Caco-2 (cell line): ENCODE measurements around the gene RTL10. TPM values are rescaled to one million over a fixed set of nuclear protein-coding genes. Genes with fewer than 3 reads are reported as not detected.

Experiments
- BruUV-seq: library from RNA; stranded (reverse); fragments of 400-500 nt; replicated peaks from 2 replicates; lab custom pipeline; 2021; lab: Mats Ljungman, UMichigan
- CTCF ChIA-PET: fragments of 300-600 bp; sonication (Branson Sonifier 250); formaldehyde crosslinking; loops from one replicate; lab custom pipeline; 2022; ENCODE audit warnings: antibody characterized with exemption; lab: Charles Lee
- POLR2A ChIA-PET: fragments of 300-600 bp; sonication (Branson Sonifier 250); formaldehyde crosslinking; loops from one replicate; lab custom pipeline; 2022; ENCODE audit warnings: antibody characterized with exemption; lab: Charles Lee
- DNase-seq, 2 experiments: peaks; one replicate each; pipeline versions ENCODE4 v3.0.0 to v3.0.0-alpha.2; 2020 to 2022
- H3K27me3 ChIP-seq: replicated peaks from 2 replicates; pipeline ENCODE4 v1.6.0; 2011; ENCODE audit warnings: low read length; ENCODE audit not compliant: control insufficient read depth, insufficient read depth
- H3K36me3 ChIP-seq: 2 replicates; pipeline ENCODE4 v1.5.1; 2011; ENCODE audit warnings: low read length; ENCODE audit not compliant: control insufficient read depth, insufficient read depth
- H3K4me1 ChIP-seq: fragments of 250-450 bp; sonication (Bioruptor Pico); 2 replicates; pipeline ENCODE4 v1.5.1; 2020; ENCODE audit warnings: mild to moderate bottlenecking
- H3K4me3 ChIP-seq: 2 replicates; pipeline ENCODE4 v1.5.1; 2011; ENCODE audit warnings: low read depth, mild to moderate bottlenecking, control low read depth, low read length
- H3K9me3 ChIP-seq: fragments of 250-450 bp; sonication (Bioruptor Pico); 2 replicates; pipeline ENCODE4 v1.5.1; 2020; ENCODE audit warnings: mild to moderate bottlenecking, moderate library complexity
- H3K27ac Mint-ChIP-seq: one replicate; pipeline ENCODE4 v1.8.0; 2022; ENCODE audit warnings: mixed read lengths; ENCODE audit not compliant: unreplicated experiment
- H3K27me3 Mint-ChIP-seq: one replicate; pipeline ENCODE4 v1.8.0; 2022; ENCODE audit warnings: mixed read lengths; ENCODE audit not compliant: insufficient read depth, unreplicated experiment
- H3K36me3 Mint-ChIP-seq: one replicate; pipeline ENCODE4 v1.8.0; 2022; ENCODE audit warnings: mild to moderate bottlenecking, mixed read lengths; ENCODE audit not compliant: insufficient read depth, unreplicated experiment
- H3K4me1 Mint-ChIP-seq: one replicate; pipeline ENCODE4 v1.8.0; 2022; ENCODE audit warnings: low read depth, mixed read lengths; ENCODE audit not compliant: unreplicated experiment
- H3K4me3 Mint-ChIP-seq: one replicate; pipeline ENCODE4 v1.8.0; 2022; ENCODE audit warnings: mild to moderate bottlenecking, moderate library complexity, mixed read lengths; ENCODE audit not compliant: unreplicated experiment
- H3K9me3 Mint-ChIP-seq: one replicate; pipeline ENCODE4 v1.8.0; 2022; ENCODE audit warnings: mixed read lengths; ENCODE audit not compliant: unreplicated experiment
- intact Hi-C: fragments of 100-400 bp; cut with micrococcal nuclease; formaldehyde crosslinking; loops from one replicate; pipeline ENCODE4 v1.10.0; 2022; ENCODE audit not compliant: unreplicated experiment
- total RNA-seq: library from RNA; stranded (reverse); gene quantifications from 2 replicates; pipeline ENCODE4 v1.2.3, GENCODE V29; 2022
- TF ChIP-seq, protein P1 (sequence below), 2 experiments: fragments of 200-600 bp in 1 of 2; IDR thresholded peaks; 1 replicate in 1 of 2; 2 replicates in 1 of 2; pipeline versions ENCODE4 v1.5.1 to v1.8.0; 2011 to 2022; ENCODE audit warnings: antibody characterized with exemption in 1 of 2, control low read depth in 1 of 2, inconsistent platforms in 1 of 2, low read depth in 1 of 2, low read length in 1 of 2, mild to moderate bottlenecking in 1 of 2, moderate library complexity in 1 of 2; ENCODE audit not compliant: insufficient read depth in 1 of 2, severe bottlenecking in 1 of 2, unreplicated experiment in 1 of 2

RTL10 gene
- total RNA-seq, 1 experiment from 2014 or later: 27.5 TPM

DNA sequence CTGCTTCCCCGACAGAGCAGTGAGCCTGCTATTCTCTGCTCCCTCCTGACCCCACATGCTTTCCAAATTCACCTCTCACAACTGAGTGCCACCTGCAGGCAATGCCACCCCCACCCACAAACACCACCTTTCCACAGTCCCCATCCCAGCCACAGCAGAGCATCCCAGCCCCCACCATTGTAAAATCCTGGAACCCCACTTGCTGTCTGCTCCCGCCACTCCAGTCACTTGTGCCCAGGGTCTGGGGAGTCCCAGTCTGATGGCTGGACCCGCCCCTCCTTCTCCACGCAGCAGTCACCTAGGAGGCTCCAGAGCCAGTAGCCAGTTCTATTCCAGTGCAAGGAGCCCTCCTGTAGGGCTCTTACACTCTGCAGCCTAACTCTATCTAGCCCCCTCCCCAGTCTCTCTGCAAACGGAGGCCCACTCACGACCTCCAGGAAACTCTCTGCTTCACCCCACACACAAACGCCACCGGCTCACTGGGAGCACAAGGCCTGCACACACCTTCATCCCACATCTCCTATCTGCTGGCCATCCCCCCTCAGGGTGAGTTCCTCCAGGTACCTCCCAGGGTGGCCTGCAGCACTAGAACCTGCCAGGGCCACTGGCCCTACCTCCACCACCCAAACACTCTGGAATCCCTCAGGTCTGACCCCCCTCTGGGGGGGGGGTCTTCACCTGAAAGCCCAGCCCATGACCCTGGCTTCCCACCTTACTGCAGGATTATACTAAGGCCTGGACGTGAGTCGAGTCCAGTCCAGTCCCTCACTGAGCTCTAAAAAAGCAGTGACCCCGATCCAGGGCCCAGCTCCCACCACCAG, 1.4 kb downstream of the RTL10 start:
- BruUV-seq: no TSS peak
- Mint-ChIP-seq H3K27ac (peak overlapping the region; percentile 87), H3K27me3 (no peaks in the 10 kb centered on the region), H3K4me3 (peak overlapping the region; percentile 95), H3K9me3 (no peaks in the 10 kb centered on the region), H3K36me3 (peaks cover 50% of the 10 kb centered on the region), H3K4me1 (peaks cover 38% of the 10 kb centered on the region)
- H3K36me3 ChIP-seq: peaks cover 6% of the 10 kb centered on the region
- H3K27me3 ChIP-seq: no peaks in the 10 kb centered on the region
- intact Hi-C loops: no loop called here
- H3K4me3 ChIP-seq: peak overlapping the region; percentile 87
- TF ChIP-seq, protein P1, sequence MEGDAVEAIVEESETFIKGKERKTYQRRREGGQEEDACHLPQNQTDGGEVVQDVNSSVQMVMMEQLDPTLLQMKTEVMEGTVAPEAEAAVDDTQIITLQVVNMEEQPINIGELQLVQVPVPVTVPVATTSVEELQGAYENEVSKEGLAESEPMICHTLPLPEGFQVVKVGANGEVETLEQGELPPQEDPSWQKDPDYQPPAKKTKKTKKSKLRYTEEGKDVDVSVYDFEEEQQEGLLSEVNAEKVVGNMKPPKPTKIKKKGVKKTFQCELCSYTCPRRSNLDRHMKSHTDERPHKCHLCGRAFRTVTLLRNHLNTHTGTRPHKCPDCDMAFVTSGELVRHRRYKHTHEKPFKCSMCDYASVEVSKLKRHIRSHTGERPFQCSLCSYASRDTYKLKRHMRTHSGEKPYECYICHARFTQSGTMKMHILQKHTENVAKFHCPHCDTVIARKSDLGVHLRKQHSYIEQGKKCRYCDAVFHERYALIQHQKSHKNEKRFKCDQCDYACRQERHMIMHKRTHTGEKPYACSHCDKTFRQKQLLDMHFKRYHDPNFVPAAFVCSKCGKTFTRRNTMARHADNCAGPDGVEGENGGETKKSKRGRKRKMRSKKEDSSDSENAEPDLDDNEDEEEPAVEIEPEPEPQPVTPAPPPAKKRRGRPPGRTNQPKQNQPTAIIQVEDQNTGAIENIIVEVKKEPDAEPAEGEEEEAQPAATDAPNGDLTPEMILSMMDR (IDR thresholded peaks at IDR 0.05; ENCODE audit: insufficient read depth in 1 of 2, low read depth in 1 of 2, low read length in 1 of 2, severe bottlenecking in 1 of 2, unreplicated experiment in 1 of 2): no peak
- CTCF ChIA-PET: interaction anchor here (0.7 to 1.1 kb wide), 3 partner anchors 57 to 129 kb away, joined by 3 read pairs; partner anchors contain the start of gene GP1BB
- POLR2A ChIA-PET: interaction anchor here (1.4 kb wide), 1 partner anchor 21 kb away, joined by 8 read pairs; no protein-coding TSS in a partner anchor
- DNase-seq: peak in 1 of 2 experiments; percentile 37
- H3K4me1 ChIP-seq: peaks cover 53% of the 10 kb centered on the region
- no peaks in the 10 kb centered on the region for H3K9me3 ChIP-seq

DNA sequence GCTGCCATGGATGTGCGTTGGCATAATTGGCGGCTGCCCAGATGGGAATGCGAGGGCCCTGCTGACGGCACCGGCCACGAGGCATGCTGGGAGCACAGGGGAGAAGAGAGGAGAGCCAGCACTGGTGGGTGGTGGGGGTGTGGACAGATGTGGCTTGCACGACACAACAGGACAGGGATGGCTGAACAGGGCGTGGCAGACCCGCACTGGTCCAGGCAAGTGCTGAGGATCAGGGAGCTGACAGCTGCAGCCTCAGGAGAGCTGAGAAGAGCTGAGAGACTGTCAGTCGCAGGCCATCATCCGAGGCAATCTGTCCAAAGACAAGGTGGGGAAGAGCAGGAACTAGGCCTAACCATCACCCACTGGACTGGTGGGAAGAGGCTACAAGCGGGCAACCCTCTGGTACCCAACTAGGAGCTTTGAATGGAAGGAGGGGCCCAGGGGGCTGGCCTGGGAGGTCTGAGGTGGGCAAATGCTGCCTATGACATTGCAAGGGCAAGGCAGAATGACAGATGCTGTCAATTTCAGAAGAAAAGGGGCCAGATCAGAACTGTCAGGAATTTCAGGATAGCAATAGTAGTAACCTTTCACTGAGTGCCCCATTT, 2.4 kb downstream of the RTL10 start:
- Histone ChIP-seq H3K27me3 (no peaks in the 10 kb centered on the region), H3K4me3 (no peak overlapping the region), H3K9me3 (no peaks in the 10 kb centered on the region), H3K4me1 (peaks cover 58% of the 10 kb centered on the region), H3K36me3 (peaks cover 6% of the 10 kb centered on the region)
- H3K9me3 Mint-ChIP-seq: no peaks in the 10 kb centered on the region
- peak overlapping the region; percentile 87 for H3K27ac Mint-ChIP-seq
- peaks cover 60% of the 10 kb centered on the region for H3K36me3 Mint-ChIP-seq
- BruUV-seq: no TSS peak
- TF ChIP-seq, protein P1 (IDR thresholded peaks at IDR 0.05; ENCODE audit: insufficient read depth in 1 of 2, low read depth in 1 of 2, low read length in 1 of 2, severe bottlenecking in 1 of 2, unreplicated experiment in 1 of 2): no peak
- intact Hi-C loops: no loop called here
- ChIA-PET CTCF (no interaction called here), POLR2A (no interaction called here)
- no peaks in the 10 kb centered on the region for H3K27me3 Mint-ChIP-seq
- peak in 1 of 2 experiments; percentile 32 for DNase-seq
- peak overlapping the region; percentile 95 for H3K4me3 Mint-ChIP-seq
- H3K4me1 Mint-ChIP-seq: peaks cover 38% of the 10 kb centered on the region
